ENCODE measurements around the gene ODAD3.

DNA sequence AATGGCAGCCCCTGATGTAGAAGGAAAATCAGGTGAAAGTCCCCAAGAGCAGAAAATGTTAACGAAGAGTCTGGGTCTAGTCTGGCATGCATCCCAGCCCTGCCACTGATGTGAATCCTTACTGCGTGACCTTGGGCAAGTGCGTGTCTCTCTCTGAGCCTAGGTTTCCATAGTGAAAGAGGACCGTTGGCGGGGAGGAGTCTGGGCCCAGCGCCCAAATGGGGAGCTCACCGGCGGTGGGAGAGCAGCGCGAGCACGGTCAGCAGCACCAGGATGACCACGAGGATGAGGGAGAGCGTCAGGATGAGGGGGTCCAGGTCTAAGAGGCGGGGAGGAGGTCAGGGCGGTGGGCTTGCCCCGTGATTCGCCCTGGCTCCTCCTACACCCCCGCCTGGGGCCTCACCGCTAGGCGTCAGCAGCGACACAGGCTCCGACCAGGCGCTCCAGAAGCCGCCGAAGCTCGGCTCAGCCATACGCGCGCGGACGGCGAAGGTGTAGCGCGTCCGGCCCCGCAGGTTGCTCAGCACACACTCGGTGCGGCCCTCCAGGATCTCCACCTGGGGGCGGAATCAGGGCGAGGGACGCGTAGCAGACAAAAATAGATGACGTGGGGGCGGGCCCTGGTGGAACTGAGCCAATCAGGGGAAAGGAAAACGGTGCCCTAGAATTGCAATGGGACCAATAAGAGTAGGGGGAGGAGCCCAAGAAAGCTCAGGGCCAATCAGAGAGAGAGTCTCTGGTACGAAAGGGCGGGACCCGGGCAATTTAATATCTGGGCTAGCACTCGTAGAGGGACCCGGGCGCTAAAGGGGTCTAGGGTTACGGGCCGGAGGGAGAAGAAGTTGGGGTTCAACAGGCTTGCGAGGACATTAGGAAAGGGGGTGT lies 54.0 kb downstream of the ODAD3 start:
- TF ChIP-seq, protein P1, sequence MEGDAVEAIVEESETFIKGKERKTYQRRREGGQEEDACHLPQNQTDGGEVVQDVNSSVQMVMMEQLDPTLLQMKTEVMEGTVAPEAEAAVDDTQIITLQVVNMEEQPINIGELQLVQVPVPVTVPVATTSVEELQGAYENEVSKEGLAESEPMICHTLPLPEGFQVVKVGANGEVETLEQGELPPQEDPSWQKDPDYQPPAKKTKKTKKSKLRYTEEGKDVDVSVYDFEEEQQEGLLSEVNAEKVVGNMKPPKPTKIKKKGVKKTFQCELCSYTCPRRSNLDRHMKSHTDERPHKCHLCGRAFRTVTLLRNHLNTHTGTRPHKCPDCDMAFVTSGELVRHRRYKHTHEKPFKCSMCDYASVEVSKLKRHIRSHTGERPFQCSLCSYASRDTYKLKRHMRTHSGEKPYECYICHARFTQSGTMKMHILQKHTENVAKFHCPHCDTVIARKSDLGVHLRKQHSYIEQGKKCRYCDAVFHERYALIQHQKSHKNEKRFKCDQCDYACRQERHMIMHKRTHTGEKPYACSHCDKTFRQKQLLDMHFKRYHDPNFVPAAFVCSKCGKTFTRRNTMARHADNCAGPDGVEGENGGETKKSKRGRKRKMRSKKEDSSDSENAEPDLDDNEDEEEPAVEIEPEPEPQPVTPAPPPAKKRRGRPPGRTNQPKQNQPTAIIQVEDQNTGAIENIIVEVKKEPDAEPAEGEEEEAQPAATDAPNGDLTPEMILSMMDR (IDR thresholded peaks at IDR 0.05; ENCODE audit: insufficient read depth, low read length) = peak; percentile 67
- TF ChIP-seq POLR2AphosphoS5 (IDR thresholded peaks at IDR 0.05; ENCODE audit: low read depth) = peak; percentile 84

Measured in HL-60 (cell line).